Smooth muscle cell (in vitro differentiated cells): ENCODE data around the gene MNX1. TPM values are rescaled to one million over a fixed set of nuclear protein-coding genes. Genes with fewer than 3 reads are reported as not detected.

ENCODE experiments used
- DNase-seq: peaks from one replicate; lab custom pipeline; 2025; ENCODE audit not compliant: unreplicated experiment; lab: John Stamatoyannopoulos, UW
- H2AFZ ChIP-seq: fragments of 200-600 bp; sonication (generic); 2 replicates; pipeline ENCODE4 v1.6.0; 2016; ENCODE audit warnings: antibody characterized with exemption, low read depth, mild to moderate bottlenecking
- H3F3A ChIP-seq: fragments of 200-600 bp; sonication (generic); 2 replicates; pipeline ENCODE4 v1.6.0; 2017; ENCODE audit warnings: antibody characterized with exemption, low read depth
- H3K27ac ChIP-seq: fragments of 200-600 bp; sonication (generic); 2 replicates; pipeline ENCODE4 v1.5.1; 2016; ENCODE audit warnings: low read depth, mild to moderate bottlenecking
- H3K27me3 ChIP-seq: fragments of 200-600 bp; sonication (generic); 2 replicates; pipeline ENCODE4 v1.6.1; 2016; ENCODE audit warnings: low read depth, mild to moderate bottlenecking
- H3K36me3 ChIP-seq: fragments of 200-600 bp; sonication (generic); 2 replicates; pipeline ENCODE4 v1.5.1; 2016; ENCODE audit warnings: low read depth
- H3K4me1 ChIP-seq: fragments of 200-600 bp; sonication (generic); 2 replicates; pipeline ENCODE4 v1.5.1; 2016; ENCODE audit warnings: low read depth
- H3K4me2 ChIP-seq: fragments of 200-600 bp; sonication (generic); 2 replicates; pipeline ENCODE4 v1.6.0; 2016; ENCODE audit warnings: mild to moderate bottlenecking
- H3K4me3 ChIP-seq: fragments of 200-600 bp; sonication (generic); 2 replicates; pipeline ENCODE4 v1.5.1; 2016; ENCODE audit warnings: mild to moderate bottlenecking
- H3K79me2 ChIP-seq: fragments of 200-600 bp; sonication (generic); 2 replicates; pipeline ENCODE4 v1.6.0; 2016; ENCODE audit warnings: low read depth, mild to moderate bottlenecking
- H3K9ac ChIP-seq: fragments of 200-600 bp; sonication (generic); 2 replicates; pipeline ENCODE4 v1.6.0; 2016; ENCODE audit warnings: low read depth
- H3K9me3 ChIP-seq: fragments of 200-600 bp; sonication (generic); replicated peaks from 2 replicates; pipeline ENCODE4 v1.5.1; 2016; ENCODE audit warnings: low read depth
- H4K20me1 ChIP-seq: fragments of 200-600 bp; sonication (generic); 2 replicates; pipeline ENCODE4 v1.6.0; 2016; ENCODE audit warnings: low read depth
- WGBS: methylation state at CpG from one replicate; pipeline ENCODE4 v1.1.7; 2016; ENCODE audit warnings: low lambda C conversion rate; 5-methylcytosine and 5-hydroxymethylcytosine counted together
- polyA plus RNA-seq: library from polyadenylated mRNA; unstranded; fragments of >200 nt; fragmentation: Nextera tagmentation; extraction: Ambion mirVana; gene quantifications from 2 replicates; pipeline ENCODE4 v1.2.1, GENCODE V29; 2016
- total RNA-seq: library from RNA; depleted of rRNA; stranded (reverse); fragments of >200 nt; gene quantifications from 2 replicates; pipeline ENCODE4 v1.2.3, GENCODE V29; 2014
- TF ChIP-seq, protein P1 (sequence below): fragments of 200-600 bp; sonication (generic); IDR thresholded peaks from 2 replicates; pipeline ENCODE4 v1.5.1; 2017; ENCODE audit warnings: borderline replicate concordance, mild to moderate bottlenecking, antibody characterized with exemption; ENCODE audit not compliant: insufficient read depth, poor library complexity, severe bottlenecking

MNX1 gene
- total and polyA plus RNA-seq, 2 experiments from 2014 or later, result not detected

DNA sequence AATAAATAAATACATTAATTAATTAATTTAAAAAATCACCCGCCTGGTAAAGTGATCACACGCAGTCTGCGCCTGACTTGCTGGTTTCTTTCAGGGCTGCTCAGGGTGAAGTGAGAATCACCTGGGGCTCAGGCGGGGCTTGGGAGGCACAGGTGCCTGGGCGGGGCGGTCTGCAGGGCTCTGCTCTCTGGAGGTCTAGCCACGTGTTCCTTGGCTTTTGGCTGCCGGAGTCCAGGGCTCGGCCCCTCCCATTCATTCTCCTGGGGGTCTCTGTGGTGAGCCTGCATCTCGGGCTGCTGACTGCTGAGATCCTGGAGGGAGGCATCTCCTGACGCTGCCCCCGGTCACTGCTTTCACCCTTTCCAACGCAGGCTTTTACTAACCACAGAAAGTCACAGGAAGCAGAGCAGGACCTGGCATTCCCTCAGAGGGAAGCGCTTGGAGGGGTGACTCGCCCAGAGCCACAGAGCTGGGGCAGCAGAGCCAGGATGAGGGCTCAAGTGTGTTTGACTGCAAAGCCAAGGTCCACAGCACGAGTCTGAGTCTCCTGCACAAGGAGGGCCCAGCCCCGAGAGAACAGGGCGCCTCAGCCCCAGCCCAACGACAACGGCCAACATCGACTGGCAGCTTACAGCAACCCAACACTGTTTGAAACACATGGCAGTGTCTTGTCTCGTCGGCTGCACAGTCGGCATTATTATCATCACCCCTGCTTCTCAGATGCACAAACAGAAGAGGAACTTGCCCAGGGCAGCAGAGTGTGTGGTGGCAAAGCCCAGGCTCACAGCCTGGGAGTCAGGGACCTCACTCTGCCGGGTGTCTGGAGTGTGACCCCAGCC, 22.4 kb upstream of the MNX1 start:
- Histone ChIP-seq H3K9me3 (no peaks in the 10 kb centered on the region), H3K36me3 (no peaks in the 10 kb centered on the region), H3K4me2 (no peak overlapping the region), H3K4me3 (no peak overlapping the region), H3K79me2 (no peaks in the 10 kb centered on the region), H3K27ac (no peak overlapping the region), H3K9ac (no peak overlapping the region), H2AFZ (no peak overlapping the region), H3K4me1 (no peaks in the 10 kb centered on the region), H4K20me1 (no peaks in the 10 kb centered on the region), H3F3A (no peaks in the 10 kb centered on the region), H3K27me3 (peaks cover 49% of the 10 kb centered on the region)
- WGBS, result 80% methylated on average over 25 of the region's 25 CpGs
- DNase-seq, result no peak
- TF ChIP-seq, protein P1, sequence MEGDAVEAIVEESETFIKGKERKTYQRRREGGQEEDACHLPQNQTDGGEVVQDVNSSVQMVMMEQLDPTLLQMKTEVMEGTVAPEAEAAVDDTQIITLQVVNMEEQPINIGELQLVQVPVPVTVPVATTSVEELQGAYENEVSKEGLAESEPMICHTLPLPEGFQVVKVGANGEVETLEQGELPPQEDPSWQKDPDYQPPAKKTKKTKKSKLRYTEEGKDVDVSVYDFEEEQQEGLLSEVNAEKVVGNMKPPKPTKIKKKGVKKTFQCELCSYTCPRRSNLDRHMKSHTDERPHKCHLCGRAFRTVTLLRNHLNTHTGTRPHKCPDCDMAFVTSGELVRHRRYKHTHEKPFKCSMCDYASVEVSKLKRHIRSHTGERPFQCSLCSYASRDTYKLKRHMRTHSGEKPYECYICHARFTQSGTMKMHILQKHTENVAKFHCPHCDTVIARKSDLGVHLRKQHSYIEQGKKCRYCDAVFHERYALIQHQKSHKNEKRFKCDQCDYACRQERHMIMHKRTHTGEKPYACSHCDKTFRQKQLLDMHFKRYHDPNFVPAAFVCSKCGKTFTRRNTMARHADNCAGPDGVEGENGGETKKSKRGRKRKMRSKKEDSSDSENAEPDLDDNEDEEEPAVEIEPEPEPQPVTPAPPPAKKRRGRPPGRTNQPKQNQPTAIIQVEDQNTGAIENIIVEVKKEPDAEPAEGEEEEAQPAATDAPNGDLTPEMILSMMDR, result no peak

DNA sequence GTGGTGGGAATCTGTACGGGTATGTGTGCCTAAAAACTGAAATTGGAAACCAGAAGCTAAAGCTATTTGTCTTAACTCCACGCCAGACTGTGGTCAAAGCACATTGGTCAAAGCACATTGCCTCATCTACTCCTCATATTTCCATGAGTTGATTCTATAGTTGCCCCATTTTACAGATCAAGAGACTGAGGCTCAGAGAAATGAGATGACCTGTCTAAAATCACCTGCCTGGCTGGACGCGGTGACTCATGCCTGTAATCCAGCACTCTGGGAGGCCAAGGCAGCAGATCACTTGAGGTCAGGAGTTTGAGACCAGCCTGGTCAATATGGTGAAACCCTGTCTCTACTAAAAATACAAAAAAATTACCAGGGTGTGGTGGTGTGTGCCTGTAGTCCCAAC, 21.7 kb upstream of the MNX1 start:
- no peaks in the 10 kb centered on the region for H3K79me2 ChIP-seq
- no peak for DNase-seq
- H3K9ac ChIP-seq, result no peak overlapping the region
- H3K4me2 ChIP-seq, result no peak overlapping the region
- 88% methylated on average over 4 of the region's 4 CpGs for WGBS
- no peaks in the 10 kb centered on the region for H4K20me1 ChIP-seq
- H3K9me3 ChIP-seq, result no peaks in the 10 kb centered on the region
- H3K4me3 ChIP-seq, result no peak overlapping the region
- H3F3A ChIP-seq, result no peaks in the 10 kb centered on the region
- no peak overlapping the region for H2AFZ ChIP-seq
- peaks cover 51% of the 10 kb centered on the region for H3K27me3 ChIP-seq
- H3K4me1 ChIP-seq, result no peaks in the 10 kb centered on the region
- H3K36me3 ChIP-seq, result no peaks in the 10 kb centered on the region
- H3K27ac ChIP-seq, result no peak overlapping the region
- TF ChIP-seq, protein P1, result no peak

DNA sequence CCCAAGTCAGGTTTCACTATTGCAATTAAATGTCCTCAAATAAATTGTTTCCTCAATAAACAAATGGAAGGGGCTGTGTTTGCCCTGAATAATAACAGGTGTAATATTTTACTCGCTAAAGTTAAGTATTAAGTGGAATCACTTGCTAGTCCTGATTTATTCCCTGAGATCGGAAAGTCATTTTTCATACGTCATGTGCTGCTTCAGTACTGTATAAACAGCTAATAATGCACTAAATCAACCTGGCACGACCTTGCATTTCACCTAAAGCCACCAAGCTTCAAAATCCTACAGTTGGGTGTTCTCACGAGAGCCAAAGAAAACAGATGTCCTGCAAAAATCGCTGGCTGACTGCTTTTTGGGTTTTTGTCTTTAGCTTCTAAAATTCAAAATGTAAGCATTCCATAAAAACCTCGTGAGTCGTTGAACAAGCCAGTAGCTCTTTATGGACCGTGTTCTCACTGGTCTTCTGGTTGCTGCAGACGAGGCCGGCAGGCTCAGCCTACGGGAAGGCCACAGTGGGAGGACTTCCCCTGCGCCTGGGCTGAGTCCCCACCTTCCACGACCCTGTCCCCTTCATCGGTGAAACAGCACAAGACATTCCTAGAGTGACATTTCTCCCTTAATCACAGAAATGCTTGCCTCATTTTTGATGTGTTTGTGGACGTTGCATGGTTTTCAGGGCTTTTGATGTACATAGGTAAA, 17.9 kb upstream of the MNX1 start:
- no peak overlapping the region for H3K9ac ChIP-seq
- H3K27ac ChIP-seq, result no peak overlapping the region
- no peaks in the 10 kb centered on the region for H4K20me1 ChIP-seq
- H3F3A ChIP-seq, result no peaks in the 10 kb centered on the region
- H3K4me2 ChIP-seq, result no peak overlapping the region
- no peaks in the 10 kb centered on the region for H3K36me3 ChIP-seq
- H2AFZ ChIP-seq, result no peak overlapping the region
- no peaks in the 10 kb centered on the region for H3K79me2 ChIP-seq
- no peaks in the 10 kb centered on the region for H3K4me1 ChIP-seq
- no peak overlapping the region for H3K4me3 ChIP-seq
- TF ChIP-seq, protein P1, result no peak
- DNase-seq, result no peak
- whole genome bisulfite sequencing, result 80% methylated on average over 16 of the region's 16 CpGs
- H3K27me3 ChIP-seq, result peaks cover 84% of the 10 kb centered on the region
- no peaks in the 10 kb centered on the region for H3K9me3 ChIP-seq
